Right ventricle myocardium inferior (tissue), 1 donor: Measurements from ENCODE around the gene GLTP. TPM values are rescaled to one million over a fixed set of nuclear protein-coding genes. Genes with fewer than 3 reads are reported as not detected.
A peak's percentile ranks its signal among the peaks of the same experiment; 100 is the strongest.
"Not testable (repeated sequence)": the region's sequence is repeated elsewhere in the genome, so short reads cannot be mapped to it uniquely, and the experiment has no call there.

Experiments
- ATAC-seq: fragments of 200-7000 bp; cut with Tn5 transposase; one replicate; pipeline ENCODE4 v1.9.1; 2020; ENCODE audit warnings: mild to moderate bottlenecking, moderate library complexity
- DNase-seq: peaks from one replicate; pipeline ENCODE4 v3.0.0; 2021; ENCODE audit errors: missing footprints
- intact Hi-C: fragments of 100-400 bp; cut with DNase I; formaldehyde crosslinking; loops from one replicate; pipeline ENCODE4 v1.11.0; 2022
- long read RNA-seq: library from polyadenylated mRNA; unstranded; transcript quantifications from one replicate; pipeline ENCODE4 v2.0.0, GENCODE V29; 2021
- total RNA-seq: library from RNA; stranded (reverse); fragmentation: NEBNext Ultra II Directional; extraction: Animal tissue kit (Norgen Biotek cat#: 25700); gene quantifications from one replicate; pipeline ENCODE4 v1.2.1, GENCODE V29; 2021
- donor health status: DM: no; HTN: yes; CAD: no; lungs with severe emphysema.

Gene GLTP
- total RNA-seq, result 23.3 TPM
- long read RNA-seq, transcript GLTP-201 (5 exons, 2,356 nt), result major isoform, 22 of 25 reads
- long read RNA-seq, partial matches to known transcripts, result 0 of 25 reads
- long read RNA-seq, other reads (novel, unspliced or antisense), result 2 of 25 reads

- ATAC-seq (peak; percentile 98), DNase-seq (peak; percentile 96)
- intact Hi-C loops, result loop anchor here (1.0 to 5.0 kb wide), 2 partner anchors 75 to 453 kb away; no protein-coding TSS in a partner anchor
Observed at GRCh38 chr12:109880043-109880931, at the start of gene GLTP. Gene GLTP, minus strand, starts transcription at chr12:109880541. Its CDS starts 167 bp downstream, at chr12:109880374.

- DNase-seq, intact Hi-C loops, ATAC-seq: not testable (repeated sequence)
Observed at GRCh38 chr12:109929326-109929725, 49.0 kb upstream of the GLTP start.

GRCh38 chr12:109928058-109928656 is 47.8 kb upstream of the GLTP start:
- intact Hi-C loops, result no loop called here
- DNase-seq, result no peak
- ATAC-seq, result no peak

- DNase-seq, result no peak
- intact Hi-C loops, result no loop called here
- no peak for ATAC-seq
Observed at GRCh38 chr12:109927622-109928021, 47.3 kb upstream of the GLTP start.

GRCh38 chr12:109926488-109927210 is 46.3 kb upstream of the GLTP start:
- no peak for DNase-seq
- intact Hi-C loops, result no loop called here
- no peak for ATAC-seq

GRCh38 chr12:109926016-109926415 is 45.7 kb upstream of the GLTP start:
- no peak for ATAC-seq
- DNase-seq, result no peak
- intact Hi-C loops, result no loop called here

- no peak for ATAC-seq
- intact Hi-C loops, result no loop called here
- no peak for DNase-seq
Observed at GRCh38 chr12:109925185-109925840, 45.0 kb upstream of the GLTP start.

- DNase-seq (no peak), ATAC-seq (no peak)
- intact Hi-C loops, result no loop called here
Observed at GRCh38 chr12:109923481-109924245, 43.3 kb upstream of the GLTP start.

GRCh38 chr12:109923038-109923437 is 42.7 kb upstream of the GLTP start:
- DNase-seq (no peak), ATAC-seq (no peak)
- intact Hi-C loops, result no loop called here

- ATAC-seq (no peak), DNase-seq (no peak)
- intact Hi-C loops, result no loop called here
Observed at GRCh38 chr12:109921982-109922381, 41.6 kb upstream of the GLTP start.

- DNase-seq (no peak), ATAC-seq (no peak)
- intact Hi-C loops, result no loop called here
Observed at GRCh38 chr12:109920261-109920780, 40.0 kb upstream of the GLTP start.

GRCh38 chr12:109919456-109919855 is 39.1 kb upstream of the GLTP start:
- intact Hi-C loops, result no loop called here
- no peak for ATAC-seq
- no peak for DNase-seq

GRCh38 chr12:109916045-109916444 is 35.7 kb upstream of the GLTP start:
- intact Hi-C loops, result no loop called here
- ATAC-seq, result no peak
- DNase-seq, result no peak

GRCh38 chr12:109915171-109916040 is 35.1 kb upstream of the GLTP start:
- DNase-seq, result no peak
- no peak for ATAC-seq
- intact Hi-C loops, result no loop called here

- ATAC-seq (no peak), DNase-seq (no peak)
- intact Hi-C loops, result no loop called here
Observed at GRCh38 chr12:109914461-109914860, 34.1 kb upstream of the GLTP start.

GRCh38 chr12:109912855-109913321 is 32.5 kb upstream of the GLTP start:
- DNase-seq, result no peak
- ATAC-seq, result no peak
- intact Hi-C loops, result no loop called here

- DNase-seq (no peak), ATAC-seq (no peak)
Observed at GRCh38 chr12:109910969-109911348, 30.6 kb upstream of the GLTP start.

More at GRCh38 chr12:109910969-109911348, 30.6 kb upstream of the GLTP start:
- intact Hi-C loops, result no loop called here
